Panc1 (cell line): ENCODE measurements around the gene OVCH2. TPM values are rescaled to one million over a fixed set of nuclear protein-coding genes. Genes with fewer than 3 reads are reported as not detected.

Source experiments
- ATAC-seq: fragments of 200-7000 bp; cut with Tn5 transposase; 2 replicates; pipeline ENCODE4 v1.9.1; 2020; ENCODE audit warnings: mild to moderate bottlenecking, moderate library complexity
- BruUV-seq: library from RNA; stranded (reverse); fragments of 400-500 nt; replicated peaks from 2 replicates; lab custom pipeline; 2021; lab: Mats Ljungman, UMichigan
- CTCF ChIA-PET: fragments of 300-600 bp; sonication (Branson Sonifier 250); formaldehyde crosslinking; loops from one replicate; lab custom pipeline; 2022; ENCODE audit warnings: antibody characterized with exemption; lab: Charles Lee
- POLR2A ChIA-PET: fragments of 300-600 bp; sonication (Branson Sonifier 250); formaldehyde crosslinking; loops from one replicate; lab custom pipeline; 2022; ENCODE audit warnings: antibody characterized with exemption; lab: Charles Lee
- DNase-seq: peaks from one replicate; pipeline ENCODE4 v3.0.0-alpha.2; 2010; ENCODE audit warnings: low read depth, low spot score
- H3K27ac ChIP-seq: 2 replicates; pipeline ENCODE4 v1.5.1; 2011; ENCODE audit warnings: mild to moderate bottlenecking, low read length, inconsistent platforms
- H3K27me3 ChIP-seq: fragments of 200-500 bp; sonication (Bioruptor generic); 2 replicates; pipeline ENCODE4 v1.6.0; 2014; ENCODE audit warnings: low read length, inconsistent platforms; ENCODE audit not compliant: control insufficient read depth, insufficient read depth
- H3K36me3 ChIP-seq: fragments of 200-500 bp; sonication (Bioruptor generic); 2 replicates; pipeline ENCODE4 v1.5.1; 2014; ENCODE audit warnings: inconsistent platforms, mild to moderate bottlenecking, low read length, moderate library complexity; ENCODE audit not compliant: control insufficient read depth, insufficient read depth
- H3K4me1 ChIP-seq: 2 replicates; pipeline ENCODE4 v1.5.1; 2011; ENCODE audit warnings: inconsistent platforms, mild to moderate bottlenecking, low read length, moderate library complexity; ENCODE audit not compliant: control insufficient read depth, insufficient read depth
- H3K4me3 ChIP-seq, 2 experiments: 2 replicates each; pipeline ENCODE4 v1.5.1; 2011 to 2012; ENCODE audit warnings: low read depth in 2 of 2, low read length in 2 of 2, mild to moderate bottlenecking in 2 of 2, inconsistent platforms in 1 of 2, moderate library complexity in 1 of 2
- H3K9me3 ChIP-seq: fragments of 200-500 bp; sonication (Bioruptor generic); 2 replicates; pipeline ENCODE4 v1.5.1; 2014; ENCODE audit warnings: low read depth, mild to moderate bottlenecking, inconsistent platforms, low read length, moderate library complexity; ENCODE audit not compliant: control insufficient read depth, insufficient read depth
- CTCF ChIP-seq: fragments of 450-650 bp; IDR thresholded peaks from 2 replicates; pipeline ENCODE4 v1.5.1; 2017; ENCODE audit warnings: mild to moderate bottlenecking
- POLR2AphosphoS5 ChIP-seq: IDR thresholded peaks from 2 replicates; pipeline ENCODE4 v1.6.1; 2012; ENCODE audit warnings: mild to moderate bottlenecking, low read depth, low read length, moderate library complexity
- SIN3A ChIP-seq: IDR thresholded peaks from 2 replicates; pipeline ENCODE4 v1.6.1; 2012; ENCODE audit warnings: low read depth, mild to moderate bottlenecking, low read length, moderate library complexity, borderline replicate concordance; ENCODE audit not compliant: insufficient read depth
- TCF7L2 ChIP-seq: IDR thresholded peaks from 2 replicates; pipeline ENCODE4 v1.6.1; 2011; ENCODE audit warnings: mild to moderate bottlenecking, low read depth, low read length, inconsistent platforms
- in situ Hi-C: cut with HindIII; loops from 2 replicates; pipeline ENCODE4 v1.10.0; 2016; ENCODE audit warnings: low sequenced_read_pairs, low pct_unique_long_range_greater_than_20kb
- intact Hi-C: fragments of 100-400 bp; cut with micrococcal nuclease; formaldehyde crosslinking; loops from one replicate; pipeline ENCODE4 v1.10.0; 2022; ENCODE audit not compliant: unreplicated experiment
- total RNA-seq: library from RNA; stranded (reverse); gene quantifications from one replicate; pipeline ENCODE4 v1.2.1, GENCODE V29; 2021; ENCODE audit not compliant: unreplicated experiment
- TF ChIP-seq, protein P1 (sequence below), 2 experiments: IDR thresholded peaks; 2 replicates each; pipeline ENCODE4 v1.6.1; 2011 to 2012; ENCODE audit warnings: low read depth in 2 of 2, control low read depth in 1 of 2, low read length in 1 of 2, mild to moderate bottlenecking in 1 of 2, moderate library complexity in 1 of 2; ENCODE audit not compliant: insufficient read depth in 1 of 2

Gene OVCH2
- total RNA-seq, 1 experiment from 2014 or later = not detected

GRCh38 chr11:7687386-7687785 is 18.9 kb downstream of the OVCH2 start:
- ATAC-seq = no peak
- DNase-seq = no peak
- intact Hi-C loops (no loop called here), in situ Hi-C loops (no loop called here)
- CTCF ChIA-PET = interaction anchor here (1.6 kb wide), 1 partner anchor 300 kb away, joined by 3 read pairs; the partner anchor contains the start of gene EIF3F
- TF ChIP-seq POLR2AphosphoS5 = no peak
- no peaks in the 10 kb centered on the region for H3K4me1 ChIP-seq
- H3K27me3 ChIP-seq = peaks cover 41% of the 10 kb centered on the region
- no peaks in the 10 kb centered on the region for H3K36me3 ChIP-seq
- no peaks in the 10 kb centered on the region for H3K9me3 ChIP-seq
- H3K4me3 ChIP-seq = no peak overlapping the region
- no peak overlapping the region for H3K27ac ChIP-seq
- POLR2A ChIA-PET = no interaction called here
- BruUV-seq = no TSS peak

DNA sequence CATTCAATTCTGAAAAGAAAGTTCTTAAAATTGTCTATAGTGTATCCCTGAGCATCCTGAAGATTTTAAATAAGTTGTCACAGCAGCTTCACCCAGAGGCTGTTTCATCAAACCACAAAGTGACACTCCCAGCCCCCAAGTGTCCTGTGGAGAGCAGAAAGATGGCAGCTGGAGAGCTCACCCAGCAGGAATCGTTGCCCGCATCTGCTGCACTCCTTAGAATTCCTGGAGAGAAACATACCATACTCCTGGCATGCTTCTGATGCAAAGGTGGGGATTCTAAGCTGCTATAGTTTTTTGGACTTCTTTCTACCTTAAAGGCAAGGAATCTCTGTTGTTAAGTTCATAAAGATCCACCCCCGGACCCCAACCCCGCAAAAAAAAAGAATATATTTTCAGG is 19.5 kb downstream of the OVCH2 start:
- ATAC-seq = no peak
- POLR2A ChIA-PET = no interaction called here
- no TSS peak for BruUV-seq
- TF ChIP-seq POLR2AphosphoS5 = no peak
- TF ChIP-seq TCF7L2 = no peak
- TF ChIP-seq, protein P1, sequence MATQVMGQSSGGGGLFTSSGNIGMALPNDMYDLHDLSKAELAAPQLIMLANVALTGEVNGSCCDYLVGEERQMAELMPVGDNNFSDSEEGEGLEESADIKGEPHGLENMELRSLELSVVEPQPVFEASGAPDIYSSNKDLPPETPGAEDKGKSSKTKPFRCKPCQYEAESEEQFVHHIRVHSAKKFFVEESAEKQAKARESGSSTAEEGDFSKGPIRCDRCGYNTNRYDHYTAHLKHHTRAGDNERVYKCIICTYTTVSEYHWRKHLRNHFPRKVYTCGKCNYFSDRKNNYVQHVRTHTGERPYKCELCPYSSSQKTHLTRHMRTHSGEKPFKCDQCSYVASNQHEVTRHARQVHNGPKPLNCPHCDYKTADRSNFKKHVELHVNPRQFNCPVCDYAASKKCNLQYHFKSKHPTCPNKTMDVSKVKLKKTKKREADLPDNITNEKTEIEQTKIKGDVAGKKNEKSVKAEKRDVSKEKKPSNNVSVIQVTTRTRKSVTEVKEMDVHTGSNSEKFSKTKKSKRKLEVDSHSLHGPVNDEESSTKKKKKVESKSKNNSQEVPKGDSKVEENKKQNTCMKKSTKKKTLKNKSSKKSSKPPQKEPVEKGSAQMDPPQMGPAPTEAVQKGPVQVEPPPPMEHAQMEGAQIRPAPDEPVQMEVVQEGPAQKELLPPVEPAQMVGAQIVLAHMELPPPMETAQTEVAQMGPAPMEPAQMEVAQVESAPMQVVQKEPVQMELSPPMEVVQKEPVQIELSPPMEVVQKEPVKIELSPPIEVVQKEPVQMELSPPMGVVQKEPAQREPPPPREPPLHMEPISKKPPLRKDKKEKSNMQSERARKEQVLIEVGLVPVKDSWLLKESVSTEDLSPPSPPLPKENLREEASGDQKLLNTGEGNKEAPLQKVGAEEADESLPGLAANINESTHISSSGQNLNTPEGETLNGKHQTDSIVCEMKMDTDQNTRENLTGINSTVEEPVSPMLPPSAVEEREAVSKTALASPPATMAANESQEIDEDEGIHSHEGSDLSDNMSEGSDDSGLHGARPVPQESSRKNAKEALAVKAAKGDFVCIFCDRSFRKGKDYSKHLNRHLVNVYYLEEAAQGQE (IDR thresholded peaks at IDR 0.05; ENCODE audit: insufficient read depth in 1 of 2, low read depth in 2 of 2, low read length in 1 of 2) = no peak
- TF ChIP-seq SIN3A = no peak
- no peak for TF ChIP-seq CTCF
- Histone ChIP-seq H3K9me3 (no peaks in the 10 kb centered on the region), H3K36me3 (no peaks in the 10 kb centered on the region), H3K4me3 (no peak overlapping the region), H3K27me3 (peaks cover 38% of the 10 kb centered on the region), H3K4me1 (no peaks in the 10 kb centered on the region), H3K27ac (no peak overlapping the region)
- intact Hi-C loops (no loop called here), in situ Hi-C loops (no loop called here)
- DNase-seq = no peak
- CTCF ChIA-PET = interaction anchor here (1.6 kb wide), 1 partner anchor 300 kb away, joined by 3 read pairs; the partner anchor contains the start of gene EIF3F

DNA sequence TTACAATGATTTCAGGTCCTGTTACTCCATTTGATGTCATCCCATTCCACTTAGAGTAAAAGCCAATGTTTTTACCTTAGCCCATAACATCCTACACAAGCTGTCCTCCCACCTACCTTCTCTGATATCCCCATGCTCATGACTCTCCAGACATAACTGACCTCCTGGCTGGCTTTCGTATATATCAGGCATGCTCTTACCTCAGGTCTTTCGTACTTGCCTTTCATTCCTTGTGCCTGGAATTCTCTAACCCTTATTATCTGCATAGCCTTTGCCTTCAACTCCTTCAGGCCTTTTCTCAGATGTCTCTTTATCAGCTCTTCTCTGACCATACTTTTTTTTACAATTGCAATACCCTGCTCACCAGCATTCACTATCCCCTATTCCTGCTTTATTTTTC is 22.7 kb downstream of the OVCH2 start:
- DNase-seq (no peak), ATAC-seq (no peak)
- no peak for TF ChIP-seq CTCF
- TF ChIP-seq, protein P1 (IDR thresholded peaks at IDR 0.05; ENCODE audit: insufficient read depth in 1 of 2, low read depth in 2 of 2, low read length in 1 of 2) = no peak
- TF ChIP-seq SIN3A = no peak
- TF ChIP-seq POLR2AphosphoS5 = no peak
- no peak for TF ChIP-seq TCF7L2
- in situ Hi-C loops (no loop called here), intact Hi-C loops (no loop called here)
- Histone ChIP-seq H3K9me3 (no peaks in the 10 kb centered on the region), H3K27ac (no peak overlapping the region), H3K4me1 (no peaks in the 10 kb centered on the region), H3K27me3 (peaks cover 26% of the 10 kb centered on the region), H3K36me3 (no peaks in the 10 kb centered on the region), H3K4me3 (no peak overlapping the region)
- BruUV-seq = no TSS peak
- POLR2A ChIA-PET = interaction anchor here (0.5 kb wide), 1 partner anchor 38 kb away, joined by 3 read pairs; no protein-coding TSS in a partner anchor
- CTCF ChIA-PET = no interaction called here
